HCT116 (cell line): ENCODE results near the gene TADA2B. TPM values are rescaled to one million over a fixed set of nuclear protein-coding genes. Genes with fewer than 3 reads are reported as not detected.

Experiments
- ATAC-seq: fragments of 200-7000 bp; cut with Tn5 transposase; 2 replicates; pipeline ENCODE4 v1.9.1; 2020; ENCODE audit warnings: mild to moderate bottlenecking, moderate library complexity
- BruUV-seq: library from RNA; stranded (reverse); fragments of 400-500 nt; replicated peaks from 2 replicates; lab custom pipeline; 2021; lab: Mats Ljungman, UMichigan
- CTCF ChIA-PET: fragments of 300-600 bp; sonication (Branson Sonifier 250); formaldehyde crosslinking; loops from one replicate; lab custom pipeline; 2021; ENCODE audit warnings: antibody characterized with exemption; lab: Charles Lee
- POLR2A ChIA-PET: fragments of 300-600, 350-600 bp; sonication (Branson Sonifier 250); formaldehyde crosslinking; loops from one replicate; lab custom pipeline; 2021; ENCODE audit warnings: antibody characterized with exemption; lab: Charles Lee
- RAD21 ChIA-PET, 2 experiments: fragments of 300-600 bp; sonication (Branson Sonifier 250); formaldehyde crosslinking; loops; one replicate each; lab custom pipeline; 2023; ENCODE audit warnings: low total read pairs in 2 of 2; ENCODE audit not compliant: uncharacterized antibody in 2 of 2, unreplicated experiment in 2 of 2, low non-redundant PET in 1 of 2; lab: Charles Lee
- DNase-seq: peaks from one replicate; pipeline ENCODE4 v3.0.0-alpha.2; 2010; ENCODE audit warnings: low read depth, low spot score
- H2AFZ ChIP-seq: fragments of 200-600 bp; shearing (Covaris generic), sonication (generic); 2 replicates; pipeline ENCODE4 v1.6.1; 2017; ENCODE audit warnings: low read depth, mixed run types, mixed read lengths, antibody characterized with exemption, low read length; ENCODE audit not compliant: poor library complexity, severe bottlenecking
- H3K27ac ChIP-seq: 2 replicates; pipeline ENCODE4 v1.5.1; 2012; ENCODE audit warnings: low read depth, low read length
- H3K27me3 ChIP-seq: fragments of 200-600 bp; sonication (generic); 2 replicates; pipeline ENCODE4 v1.6.1; 2016; ENCODE audit warnings: mixed run types, low read length, mixed read lengths; ENCODE audit not compliant: insufficient read depth
- H3K36me3 ChIP-seq, 2 experiments: fragments of 200-500 bp in 1 of 2; fragments of 200-600 bp in 1 of 2; sonication (Bioruptor generic) in 1 of 2; sonication (generic) in 1 of 2; 2 replicates each; pipeline versions ENCODE4 v1.5.1 to v1.6.1; 2014 to 2016; ENCODE audit warnings: low read length in 2 of 2, inconsistent platforms in 1 of 2, mixed read lengths in 1 of 2, mixed run types in 1 of 2; ENCODE audit not compliant: insufficient read depth in 2 of 2, control insufficient read depth in 1 of 2
- H3K4me1 ChIP-seq, 2 experiments: fragments of 200-600 bp in 1 of 2; sonication (generic) in 1 of 2; 2 replicates each; pipeline versions ENCODE4 v1.5.1 to v1.6.1; 2012 to 2017; ENCODE audit warnings: low read length in 2 of 2, inconsistent platforms in 1 of 2, mild to moderate bottlenecking in 1 of 2, mixed read lengths in 1 of 2, mixed run types in 1 of 2, moderate library complexity in 1 of 2; ENCODE audit not compliant: insufficient read depth in 2 of 2, control insufficient read depth in 1 of 2
- H3K4me2 ChIP-seq: fragments of 200-600 bp; sonication (generic); 2 replicates; pipeline ENCODE4 v1.6.1; 2017; ENCODE audit warnings: mixed run types, low read length, mixed read lengths
- H3K4me3 ChIP-seq, 2 experiments: fragments of 200-600 bp in 1 of 2; sonication (generic) in 1 of 2; replicated peaks in 1 of 2; 2 replicates each; pipeline ENCODE4 v1.5.1; 2011 to 2016; ENCODE audit warnings: low read length in 2 of 2, control low read depth in 1 of 2, low read depth in 1 of 2, mild to moderate bottlenecking in 1 of 2, mixed read lengths in 1 of 2, mixed run types in 1 of 2
- H3K79me2 ChIP-seq: fragments of 200-600 bp; sonication (generic); 2 replicates; pipeline ENCODE4 v1.6.1; 2017; ENCODE audit warnings: mild to moderate bottlenecking, mixed run types, low read length, moderate library complexity, mixed read lengths; ENCODE audit not compliant: insufficient read depth
- H3K9ac ChIP-seq: fragments of 200-600 bp; sonication (generic); 2 replicates; pipeline ENCODE4 v1.6.1; 2016; ENCODE audit warnings: low read length, mixed read lengths
- H3K9me2 ChIP-seq: fragments of 200-600 bp; sonication (generic), shearing (Covaris generic); 2 replicates; pipeline ENCODE4 v1.6.1; 2017; ENCODE audit warnings: mixed run types, mild to moderate bottlenecking, moderate library complexity; ENCODE audit not compliant: insufficient read depth
- H3K9me3 ChIP-seq, 2 experiments: fragments of 200-500 bp in 1 of 2; fragments of 200-600 bp in 1 of 2; sonication (Bioruptor generic) in 1 of 2; sonication (generic) in 1 of 2; 2 replicates each; pipeline ENCODE4 v1.6.1; 2014 to 2017; ENCODE audit warnings: low read length in 2 of 2, mixed read lengths in 2 of 2, inconsistent platforms in 1 of 2, low read depth in 1 of 2, mild to moderate bottlenecking in 1 of 2, mixed run types in 1 of 2, moderate library complexity in 1 of 2; ENCODE audit not compliant: control insufficient read depth in 1 of 2, insufficient read depth in 1 of 2
- H4K20me1 ChIP-seq: fragments of 200-600 bp; sonication (generic), shearing (Covaris generic); 2 replicates; pipeline ENCODE4 v1.6.1; 2017; ENCODE audit warnings: mixed run types, mild to moderate bottlenecking, moderate library complexity; ENCODE audit not compliant: insufficient read depth
- EGR1 ChIP-seq: IDR thresholded peaks from 2 replicates; pipeline ENCODE4 v1.6.1; 2012; ENCODE audit warnings: low read depth
- ELF1 ChIP-seq: IDR thresholded peaks from 2 replicates; pipeline ENCODE4 v1.6.1; 2012; ENCODE audit warnings: low read depth, borderline replicate concordance
- FOSL1 ChIP-seq: IDR thresholded peaks from 2 replicates; pipeline ENCODE4 v1.6.1; 2012; ENCODE audit warnings: low read depth
- JUND ChIP-seq: IDR thresholded peaks from 2 replicates; pipeline ENCODE4 v1.6.1; 2012
- POLR2A ChIP-seq: IDR thresholded peaks from 2 replicates; pipeline ENCODE4 v1.7.0; 2011; ENCODE audit warnings: borderline replicate concordance; ENCODE audit not compliant: insufficient read depth, insufficient read length; ENCODE audit errors: extremely low read depth
- POLR2AphosphoS5 ChIP-seq: IDR thresholded peaks from 2 replicates; pipeline ENCODE4 v1.6.1; 2011; ENCODE audit warnings: mild to moderate bottlenecking, low read depth, low read length, moderate library complexity
- SIN3A ChIP-seq: IDR thresholded peaks from 2 replicates; pipeline ENCODE4 v1.6.1; 2012; ENCODE audit warnings: low read depth
- TCF7L2 ChIP-seq: IDR thresholded peaks from 2 replicates; pipeline ENCODE4 v1.7.0; 2011; ENCODE audit warnings: borderline replicate concordance, inconsistent platforms; ENCODE audit not compliant: insufficient read depth, insufficient read length; ENCODE audit errors: extremely low read depth
- ZBTB33 ChIP-seq: IDR thresholded peaks from 2 replicates; pipeline ENCODE4 v1.6.1; 2011; ENCODE audit warnings: mild to moderate bottlenecking, low read length, moderate library complexity; ENCODE audit not compliant: insufficient replicate concordance; ENCODE audit errors: extremely low read depth
- intact Hi-C: fragments of 100-400 bp; cut with micrococcal nuclease; formaldehyde crosslinking; loops from 2 replicates; pipeline ENCODE4 v1.10.0; 2022
- total RNA-seq: library from RNA; stranded (reverse); gene quantifications from one replicate; pipeline ENCODE4 v1.2.1, GENCODE V29; 2021; ENCODE audit not compliant: unreplicated experiment

Gene TADA2B
- total RNA-seq, 1 experiment from 2014 or later: 13.4 TPM

GRCh38 chr4:7068279-7068842, 25.2 kb downstream of the TADA2B start:
- Histone ChIP-seq H3K27me3 (no peaks in the 10 kb centered on the region), H2AFZ (no peak overlapping the region), H4K20me1 (no peaks in the 10 kb centered on the region), H3K79me2 (peaks cover 46% of the 10 kb centered on the region), H3K4me2 (peak overlapping the region; percentile 97), H3K4me3 (peak overlapping the region; percentile 74 to 91), H3K9me2 (no peaks in the 10 kb centered on the region), H3K4me1 (peaks cover 11 to 31% of the 10 kb centered on the region in 2 experiments; a peak in 3 of 4 replicates), H3K27ac (peak overlapping the region; percentile 57), H3K36me3 (peaks cover 13 to 19% of the 10 kb centered on the region in 2 experiments; a peak in 3 of 4 replicates), H3K9me3 (no peaks in the 10 kb centered on the region), H3K9ac (peak overlapping the region; percentile 81)
- ATAC-seq: no peak
- intact Hi-C loops: loop anchor here (1.0 kb wide), 1 partner anchor 81 kb away; no protein-coding TSS in a partner anchor
- RAD21 ChIA-PET: interaction anchor here in 1 of 2 experiments (0.6 kb wide), 1 partner anchor 138 kb away, joined by 3 read pairs; no protein-coding TSS in a partner anchor
- TSS peak; percentile 89 for BruUV-seq
- POLR2A ChIA-PET: interaction anchor here (0.7 to 1.6 kb wide), 6 partner anchors 11 to 395 kb away, joined by 3 to 7 read pairs (median 4); partner anchors contain the start of gene TADA2B
- peak; percentile 81 for TF ChIP-seq POLR2A
- TF ChIP-seq POLR2AphosphoS5: peak; percentile 81
- no peak for TF ChIP-seq EGR1
- DNase-seq: no peak
- CTCF ChIA-PET: interaction anchor here (0.8 to 1.9 kb wide), 6 partner anchors 9 to 195 kb away, joined by 3 to 7 read pairs (median 4); partner anchors contain the start of gene TADA2B

GRCh38 chr4:7068883-7069282, 25.7 kb downstream of the TADA2B start:
- peak overlapping the region; percentile 81 for H3K9ac ChIP-seq
- H3K79me2 ChIP-seq: peaks cover 40% of the 10 kb centered on the region
- peaks cover 11 to 33% of the 10 kb centered on the region in 2 experiments; a peak in 3 of 4 replicates for H3K4me1 ChIP-seq
- ChIA-PET POLR2A (no interaction called here), CTCF (interaction anchor here (0.8 to 1.9 kb wide), 4 partner anchors 13 to 348 kb away, joined by 3 to 7 read pairs (median 4); partner anchors contain the start of gene TADA2B), RAD21 (no interaction called here)
- no peaks in the 10 kb centered on the region for H3K9me3 ChIP-seq
- H4K20me1 ChIP-seq: no peaks in the 10 kb centered on the region
- H3K36me3 ChIP-seq: peaks cover 8 to 14% of the 10 kb centered on the region in 2 experiments; a peak in 3 of 4 replicates
- ATAC-seq: no peak
- H3K9me2 ChIP-seq: no peaks in the 10 kb centered on the region
- BruUV-seq: no TSS peak
- DNase-seq: no peak
- H3K4me2 ChIP-seq: peak overlapping the region; percentile 97
- peak overlapping the region; percentile 74 to 91 for H3K4me3 ChIP-seq
- TF ChIP-seq ELF1 (no peak), SIN3A (no peak), ZBTB33 (no peak), EGR1 (no peak), TCF7L2 (peak; percentile 43), JUND (no peak), FOSL1 (no peak)
- TF ChIP-seq, all 23 proteins: peak for 1
- intact Hi-C loops: loop anchor here (1.0 kb wide), 1 partner anchor 82 kb away; no protein-coding TSS in a partner anchor
- peak overlapping the region; percentile 57 for H3K27ac ChIP-seq
- H3K27me3 ChIP-seq: no peaks in the 10 kb centered on the region
- H2AFZ ChIP-seq: no peak overlapping the region
